Peyer's patch (tissue), 4 donors: ENCODE data around the gene KANSL1.

Experiments used
- POLR2A ChIP-seq, 2 donors: fragments of 450-650 bp; IDR thresholded peaks; one replicate each; pipeline ENCODE4 v1.5.1; 2017; ENCODE audit warnings: antibody characterized with exemption in 2 of 2, mild to moderate bottlenecking in 2 of 2, moderate library complexity in 2 of 2
- TF ChIP-seq, protein P1 (sequence below), 6 experiments: fragments of 450-650 bp in 4 of 6; fragments of 200-600 bp in 2 of 6; sonication (generic) in 1 of 6; IDR thresholded peaks; one replicate each; pipeline ENCODE4 v1.5.1; 2017 to 2019; ENCODE audit warnings: antibody characterized with exemption in 6 of 6, mild to moderate bottlenecking in 3 of 6, moderate library complexity in 1 of 6

DNA sequence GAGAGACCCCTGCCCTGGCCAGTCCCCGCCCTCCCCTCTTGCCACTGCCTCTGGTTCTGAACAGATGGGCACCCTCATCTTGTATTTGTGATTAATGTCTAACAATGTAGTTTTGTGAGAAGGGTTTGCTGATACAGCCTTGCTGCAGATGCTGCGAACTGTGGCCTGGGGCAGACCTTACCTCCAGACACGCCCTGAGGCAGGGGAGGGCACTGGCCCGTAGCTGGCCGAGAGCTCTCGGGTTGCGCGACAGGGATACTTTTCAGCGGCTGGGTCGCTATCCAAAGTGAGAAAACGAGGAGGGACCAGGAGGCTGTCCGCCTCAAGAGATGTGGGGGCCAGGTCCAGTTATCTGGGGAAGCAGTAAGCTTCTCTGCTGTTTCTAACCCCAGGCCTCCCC, 172.2 kb downstream of the KANSL1 start:
- TF ChIP-seq, protein P1, sequence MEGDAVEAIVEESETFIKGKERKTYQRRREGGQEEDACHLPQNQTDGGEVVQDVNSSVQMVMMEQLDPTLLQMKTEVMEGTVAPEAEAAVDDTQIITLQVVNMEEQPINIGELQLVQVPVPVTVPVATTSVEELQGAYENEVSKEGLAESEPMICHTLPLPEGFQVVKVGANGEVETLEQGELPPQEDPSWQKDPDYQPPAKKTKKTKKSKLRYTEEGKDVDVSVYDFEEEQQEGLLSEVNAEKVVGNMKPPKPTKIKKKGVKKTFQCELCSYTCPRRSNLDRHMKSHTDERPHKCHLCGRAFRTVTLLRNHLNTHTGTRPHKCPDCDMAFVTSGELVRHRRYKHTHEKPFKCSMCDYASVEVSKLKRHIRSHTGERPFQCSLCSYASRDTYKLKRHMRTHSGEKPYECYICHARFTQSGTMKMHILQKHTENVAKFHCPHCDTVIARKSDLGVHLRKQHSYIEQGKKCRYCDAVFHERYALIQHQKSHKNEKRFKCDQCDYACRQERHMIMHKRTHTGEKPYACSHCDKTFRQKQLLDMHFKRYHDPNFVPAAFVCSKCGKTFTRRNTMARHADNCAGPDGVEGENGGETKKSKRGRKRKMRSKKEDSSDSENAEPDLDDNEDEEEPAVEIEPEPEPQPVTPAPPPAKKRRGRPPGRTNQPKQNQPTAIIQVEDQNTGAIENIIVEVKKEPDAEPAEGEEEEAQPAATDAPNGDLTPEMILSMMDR (IDR thresholded peaks at IDR 0.05): no peak
- no peak for TF ChIP-seq POLR2A (IDR thresholded peaks at IDR 0.05)
